ENCODE measurements around the gene CD6.

DNA sequence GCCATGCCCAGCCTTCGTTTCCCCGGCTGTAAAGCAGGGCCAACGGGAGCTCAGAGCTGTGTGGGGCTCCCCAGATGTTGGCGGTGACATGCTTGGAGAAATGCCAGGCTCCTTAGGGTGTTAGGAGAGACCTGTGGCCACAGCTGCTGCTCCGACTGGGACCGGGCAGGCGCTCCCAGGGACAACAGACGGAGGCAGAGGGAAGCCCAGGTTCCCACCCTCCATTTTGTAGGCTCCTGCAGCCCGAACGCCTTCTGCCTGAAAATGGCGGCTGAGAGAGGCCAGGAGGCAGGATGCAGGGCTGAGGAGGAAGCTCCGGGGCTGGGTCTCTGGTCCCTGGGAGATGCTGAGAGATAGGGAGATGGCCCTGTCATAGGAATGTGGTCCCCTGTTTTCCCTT, 10.0 kb downstream of the CD6 start:
- TF ChIP-seq, protein P1, sequence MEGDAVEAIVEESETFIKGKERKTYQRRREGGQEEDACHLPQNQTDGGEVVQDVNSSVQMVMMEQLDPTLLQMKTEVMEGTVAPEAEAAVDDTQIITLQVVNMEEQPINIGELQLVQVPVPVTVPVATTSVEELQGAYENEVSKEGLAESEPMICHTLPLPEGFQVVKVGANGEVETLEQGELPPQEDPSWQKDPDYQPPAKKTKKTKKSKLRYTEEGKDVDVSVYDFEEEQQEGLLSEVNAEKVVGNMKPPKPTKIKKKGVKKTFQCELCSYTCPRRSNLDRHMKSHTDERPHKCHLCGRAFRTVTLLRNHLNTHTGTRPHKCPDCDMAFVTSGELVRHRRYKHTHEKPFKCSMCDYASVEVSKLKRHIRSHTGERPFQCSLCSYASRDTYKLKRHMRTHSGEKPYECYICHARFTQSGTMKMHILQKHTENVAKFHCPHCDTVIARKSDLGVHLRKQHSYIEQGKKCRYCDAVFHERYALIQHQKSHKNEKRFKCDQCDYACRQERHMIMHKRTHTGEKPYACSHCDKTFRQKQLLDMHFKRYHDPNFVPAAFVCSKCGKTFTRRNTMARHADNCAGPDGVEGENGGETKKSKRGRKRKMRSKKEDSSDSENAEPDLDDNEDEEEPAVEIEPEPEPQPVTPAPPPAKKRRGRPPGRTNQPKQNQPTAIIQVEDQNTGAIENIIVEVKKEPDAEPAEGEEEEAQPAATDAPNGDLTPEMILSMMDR (IDR thresholded peaks at IDR 0.05; ENCODE audit: insufficient read depth, low read length): no peak
- TF ChIP-seq POLR2AphosphoS5 (IDR thresholded peaks at IDR 0.05; ENCODE audit: low read depth) (no peak), SPI1 (IDR thresholded peaks at IDR 0.05; ENCODE audit: borderline replicate concordance, low read depth) (no peak), GABPA (IDR thresholded peaks at IDR 0.05; ENCODE audit: low read depth) (no peak)
- TF ChIP-seq, protein P2, sequence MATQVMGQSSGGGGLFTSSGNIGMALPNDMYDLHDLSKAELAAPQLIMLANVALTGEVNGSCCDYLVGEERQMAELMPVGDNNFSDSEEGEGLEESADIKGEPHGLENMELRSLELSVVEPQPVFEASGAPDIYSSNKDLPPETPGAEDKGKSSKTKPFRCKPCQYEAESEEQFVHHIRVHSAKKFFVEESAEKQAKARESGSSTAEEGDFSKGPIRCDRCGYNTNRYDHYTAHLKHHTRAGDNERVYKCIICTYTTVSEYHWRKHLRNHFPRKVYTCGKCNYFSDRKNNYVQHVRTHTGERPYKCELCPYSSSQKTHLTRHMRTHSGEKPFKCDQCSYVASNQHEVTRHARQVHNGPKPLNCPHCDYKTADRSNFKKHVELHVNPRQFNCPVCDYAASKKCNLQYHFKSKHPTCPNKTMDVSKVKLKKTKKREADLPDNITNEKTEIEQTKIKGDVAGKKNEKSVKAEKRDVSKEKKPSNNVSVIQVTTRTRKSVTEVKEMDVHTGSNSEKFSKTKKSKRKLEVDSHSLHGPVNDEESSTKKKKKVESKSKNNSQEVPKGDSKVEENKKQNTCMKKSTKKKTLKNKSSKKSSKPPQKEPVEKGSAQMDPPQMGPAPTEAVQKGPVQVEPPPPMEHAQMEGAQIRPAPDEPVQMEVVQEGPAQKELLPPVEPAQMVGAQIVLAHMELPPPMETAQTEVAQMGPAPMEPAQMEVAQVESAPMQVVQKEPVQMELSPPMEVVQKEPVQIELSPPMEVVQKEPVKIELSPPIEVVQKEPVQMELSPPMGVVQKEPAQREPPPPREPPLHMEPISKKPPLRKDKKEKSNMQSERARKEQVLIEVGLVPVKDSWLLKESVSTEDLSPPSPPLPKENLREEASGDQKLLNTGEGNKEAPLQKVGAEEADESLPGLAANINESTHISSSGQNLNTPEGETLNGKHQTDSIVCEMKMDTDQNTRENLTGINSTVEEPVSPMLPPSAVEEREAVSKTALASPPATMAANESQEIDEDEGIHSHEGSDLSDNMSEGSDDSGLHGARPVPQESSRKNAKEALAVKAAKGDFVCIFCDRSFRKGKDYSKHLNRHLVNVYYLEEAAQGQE (IDR thresholded peaks at IDR 0.05; ENCODE audit: insufficient replicate concordance, low read depth): no peak

Measured in HL-60 (cell line).